CD4-positive, alpha-beta memory T cell (primary cell): ENCODE data around the gene C11orf21. TPM values are rescaled to one million over a fixed set of nuclear protein-coding genes. Genes with fewer than 3 reads are reported as not detected.

Experiments used
- CTCF ChIA-PET: fragments of 350-600 bp; sonication (Branson Sonifier 250); formaldehyde crosslinking; loops from one replicate; lab custom pipeline; 2021; ENCODE audit warnings: inconsistent platforms; ENCODE audit not compliant: partially characterized antibody; lab: Charles Lee
- POLR2A ChIA-PET: fragments of 350-600 bp; sonication (Branson Sonifier 250); formaldehyde crosslinking; loops from one replicate; lab custom pipeline; 2021; ENCODE audit not compliant: partially characterized antibody; lab: Charles Lee
- DNase-seq, 5 donors: peaks; one replicate each; pipeline versions ENCODE4 v3.0.0 to v3.0.0-alpha.2; 2020 to 2022; ENCODE audit warnings: mixed read lengths in 1 of 5
- H3K27ac ChIP-seq: one replicate; pipeline ENCODE4 v1.7.0; 2013; ENCODE audit warnings: low read depth, low read length
- H3K27me3 ChIP-seq: 2 replicates; pipeline ENCODE4 v1.7.0; 2013; ENCODE audit warnings: mild to moderate bottlenecking, low read length, moderate library complexity; ENCODE audit not compliant: insufficient read depth
- H3K36me3 ChIP-seq: 2 replicates; pipeline ENCODE4 v1.7.0; 2013; ENCODE audit warnings: mild to moderate bottlenecking, low read length, moderate library complexity; ENCODE audit not compliant: insufficient read depth
- H3K4me1 ChIP-seq: 2 replicates; pipeline ENCODE4 v1.7.0; 2013; ENCODE audit warnings: mild to moderate bottlenecking, low read length, moderate library complexity; ENCODE audit not compliant: insufficient read depth
- H3K4me3 ChIP-seq, 2 donors: one replicate each; pipeline ENCODE4 v1.7.0; 2013; ENCODE audit warnings: low read length in 2 of 2, mild to moderate bottlenecking in 1 of 2
- H3K9me3 ChIP-seq, 2 donors: one replicate each; pipeline ENCODE4 v1.7.0; 2013; ENCODE audit warnings: low read length in 2 of 2, control low read depth in 1 of 2; ENCODE audit not compliant: control insufficient read depth in 1 of 2
- H3K27ac Mint-ChIP-seq, 7 donors: one replicate each; pipeline ENCODE4 v1.8.0; 2020 to 2021; ENCODE audit warnings: mixed read lengths in 7 of 7, mild to moderate bottlenecking in 6 of 7, inconsistent platforms in 3 of 7, moderate library complexity in 3 of 7
- H3K27me3 Mint-ChIP-seq, 2 donors: one replicate each; pipeline ENCODE4 v1.8.0; 2020 to 2021; ENCODE audit warnings: mixed read lengths in 2 of 2
- H3K36me3 Mint-ChIP-seq, 2 donors: one replicate each; pipeline ENCODE4 v1.8.0; 2020 to 2021; ENCODE audit warnings: mixed read lengths in 2 of 2, inconsistent platforms in 1 of 2, mild to moderate bottlenecking in 1 of 2
- H3K4me1 Mint-ChIP-seq, 4 donors: one replicate each; pipeline ENCODE4 v1.8.0; 2020 to 2021; ENCODE audit warnings: mixed read lengths in 4 of 4, mild to moderate bottlenecking in 1 of 4
- H3K4me3 Mint-ChIP-seq, 8 donors: one replicate each; pipeline ENCODE4 v1.8.0; 2020 to 2021; ENCODE audit warnings: mixed read lengths in 8 of 8, mild to moderate bottlenecking in 7 of 8, moderate library complexity in 6 of 8, inconsistent platforms in 3 of 8
- H3K9me3 Mint-ChIP-seq, 8 donors: one replicate each; pipeline ENCODE4 v1.8.0; 2020 to 2021; ENCODE audit warnings: mixed read lengths in 8 of 8, mild to moderate bottlenecking in 5 of 8, inconsistent platforms in 3 of 8, moderate library complexity in 1 of 8
- intact Hi-C: fragments of 100-400 bp; cut with micrococcal nuclease; formaldehyde crosslinking; loops from one replicate; pipeline ENCODE4 v1.15.1; 2023
- polyA plus RNA-seq, 2 donors: library from polyadenylated mRNA; unstranded; fragments of 300-500 nt; fragmentation: Illumina TruSeq; gene quantifications; one replicate each; pipeline ENCODE4 v1.2.3, GENCODE V29; 2021
- total RNA-seq, 2 experiments: library from RNA; stranded (reverse); gene quantifications; one replicate each; pipeline ENCODE4 v1.2.3, GENCODE V29; 2021

Gene C11orf21
- total and polyA plus RNA-seq, 4 experiments from 2014 or later, result 9.4 to 65.6 (median 37.6) TPM

GRCh38 chr11:2308713-2309112 lies 7.0 kb upstream of the C11orf21 start:
- peaks cover 11 to 27% (median 20%) of the 10 kb centered on the region in 4 donors for H3K4me1 Mint-ChIP-seq
- Histone ChIP-seq H3K4me3 (no peak overlapping the region), H3K9me3 (no peaks in the 10 kb centered on the region), H3K36me3 (no peaks in the 10 kb centered on the region), H3K4me1 (peaks cover 41% of the 10 kb centered on the region), H3K27ac (no peak overlapping the region), H3K27me3 (no peaks in the 10 kb centered on the region)
- no peaks in the 10 kb centered on the region for H3K9me3 Mint-ChIP-seq
- intact Hi-C loops, result no loop called here
- POLR2A ChIA-PET, result interaction anchor here (1.0 kb wide), 1 partner anchor 91 kb away, joined by 4 read pairs; the partner anchor contains the start of gene TSSC4
- peaks cover 4 to 5% of the 10 kb centered on the region in 2 donors for H3K36me3 Mint-ChIP-seq
- H3K27me3 Mint-ChIP-seq, result no peaks in the 10 kb centered on the region
- DNase-seq, result peak in 1 of 5 donors; percentile 28
- no peak overlapping the region for H3K27ac Mint-ChIP-seq
- CTCF ChIA-PET, result interaction anchor here (2.9 to 8.6 kb wide), 2 partner anchors 111 kb away, joined by 15 to 262 read pairs; no protein-coding TSS in a partner anchor
- no peak overlapping the region for H3K4me3 Mint-ChIP-seq

- POLR2A ChIA-PET, result interaction anchor here (3.6 kb wide), 1 partner anchor 12 kb away, joined by 20 read pairs; no protein-coding TSS in a partner anchor
- intact Hi-C loops, result no loop called here
- H3K4me3 Mint-ChIP-seq, result peak overlapping the region in 2 of 8 donors; percentile 15 to 22
Observed at GRCh38 chr11:2307501-2308331, 6.0 kb upstream of the C11orf21 start.

GRCh38 chr11:2306877-2307500 lies 5.3 kb upstream of the C11orf21 start:
- H3K27ac Mint-ChIP-seq, result peak overlapping the region in 2 of 7 donors; percentile 13 to 76
- H3K4me1 ChIP-seq, result peaks cover 58% of the 10 kb centered on the region

More at GRCh38 chr11:2307501-2308331, 6.0 kb upstream of the C11orf21 start:
- H3K9me3 ChIP-seq, result no peaks in the 10 kb centered on the region
- DNase-seq, result peak in 1 of 5 donors; percentile 11
- CTCF ChIA-PET, result interaction anchor here (3.2 to 8.6 kb wide), 3 partner anchors 9 to 112 kb away, joined by 19 to 262 read pairs (median 30); partner anchors contain the start of gene TSSC4
- no peak overlapping the region for H3K4me3 ChIP-seq
- H3K27ac ChIP-seq, result no peak overlapping the region
- Mint-ChIP-seq H3K36me3 (peaks cover 4 to 5% of the 10 kb centered on the region in 2 donors), H3K27me3 (no peaks in the 10 kb centered on the region), H3K27ac (peak overlapping the region in 4 of 7 donors; percentile 13 to 64 (median 52)), H3K4me1 (peaks cover 13 to 37% (median 27%) of the 10 kb centered on the region in 4 donors), H3K9me3 (no peaks in the 10 kb centered on the region)
- H3K36me3 ChIP-seq, result no peaks in the 10 kb centered on the region
- H3K4me1 ChIP-seq, result peaks cover 51% of the 10 kb centered on the region
- no peaks in the 10 kb centered on the region for H3K27me3 ChIP-seq

GRCh38 chr11:2306452-2306823 lies 4.7 kb upstream of the C11orf21 start:
- H3K4me3 ChIP-seq, result peak overlapping the region in 1 of 2 donors; percentile 48
- Mint-ChIP-seq H3K4me3 (peak overlapping the region in 7 of 8 donors; percentile 77 to 91 (median 83)), H3K9me3 (no peaks in the 10 kb centered on the region), H3K36me3 (peaks cover 4 to 13% of the 10 kb centered on the region in 2 donors), H3K27me3 (no peaks in the 10 kb centered on the region), H3K4me1 (peaks cover 21 to 50% (median 34%) of the 10 kb centered on the region in 4 donors), H3K27ac (peak overlapping the region; percentile 73 to 96 (median 89))
- intact Hi-C loops, result no loop called here
- CTCF ChIA-PET, result interaction anchor here (0.8 to 8.6 kb wide), 18 partner anchors 10 to 581 kb away, joined by 3 to 262 read pairs (median 9); partner anchors contain the start of gene TSSC4
- H3K9me3 ChIP-seq, result no peaks in the 10 kb centered on the region
- DNase-seq, result no peak
- peak overlapping the region; percentile 52 for H3K27ac ChIP-seq
- peaks cover 63% of the 10 kb centered on the region for H3K4me1 ChIP-seq
- H3K27me3 ChIP-seq, result no peaks in the 10 kb centered on the region
- H3K36me3 ChIP-seq, result no peaks in the 10 kb centered on the region
- POLR2A ChIA-PET, result interaction anchor here (1.1 to 5.6 kb wide), 8 partner anchors 10 to 113 kb away, joined by 3 to 37 read pairs (median 14); partner anchors contain the start of genes CD81 and TSSC4

More at GRCh38 chr11:2306877-2307500, 5.3 kb upstream of the C11orf21 start:
- no peaks in the 10 kb centered on the region for H3K27me3 Mint-ChIP-seq
- Histone ChIP-seq H3K27ac (no peak overlapping the region), H3K4me3 (no peak overlapping the region), H3K27me3 (no peaks in the 10 kb centered on the region), H3K36me3 (no peaks in the 10 kb centered on the region), H3K9me3 (no peaks in the 10 kb centered on the region)
- H3K9me3 Mint-ChIP-seq, result no peaks in the 10 kb centered on the region
- ChIA-PET CTCF (interaction anchor here (2.3 to 8.6 kb wide), 4 partner anchors 10 to 120 kb away, joined by 8 to 262 read pairs (median 24); partner anchors contain the start of gene TSSC4), POLR2A (interaction anchor here (1.2 to 3.6 kb wide), 4 partner anchors 10 to 93 kb away, joined by 3 to 33 read pairs (median 12); partner anchors contain the start of gene TSSC4)
- peak in 1 of 5 donors; percentile 11 for DNase-seq
- H3K4me3 Mint-ChIP-seq, result no peak overlapping the region
- peaks cover 4 to 8% of the 10 kb centered on the region in 2 donors for H3K36me3 Mint-ChIP-seq
- intact Hi-C loops, result no loop called here
- H3K4me1 Mint-ChIP-seq, result peaks cover 16 to 44% (median 30%) of the 10 kb centered on the region in 4 donors

GRCh38 chr11:2305788-2306451 lies 4.2 kb upstream of the C11orf21 start:
- Mint-ChIP-seq H3K36me3 (peaks cover 4 to 14% of the 10 kb centered on the region in 2 donors), H3K4me3 (peak overlapping the region; percentile 63 to 91 (median 83)), H3K27me3 (no peaks in the 10 kb centered on the region), H3K4me1 (peaks cover 21 to 53% (median 36%) of the 10 kb centered on the region in 4 donors), H3K9me3 (no peaks in the 10 kb centered on the region), H3K27ac (peak overlapping the region; percentile 73 to 96 (median 89))
- Histone ChIP-seq H3K9me3 (no peaks in the 10 kb centered on the region), H3K27ac (peak overlapping the region; percentile 52), H3K36me3 (no peaks in the 10 kb centered on the region), H3K4me3 (peak overlapping the region; percentile 44 to 48), H3K27me3 (no peaks in the 10 kb centered on the region), H3K4me1 (peaks cover 69% of the 10 kb centered on the region)
- POLR2A ChIA-PET, result interaction anchor here (0.7 to 5.6 kb wide), 12 partner anchors 9 to 114 kb away, joined by 3 to 37 read pairs (median 6); partner anchors contain the start of genes CD81 and TSSC4
- intact Hi-C loops, result loop anchor here (1.0 to 2.0 kb wide), 3 partner anchors 94 to 225 kb away; partner anchors contain the start of gene TSSC4
- peak; percentile 24 to 43 (median 28) for DNase-seq
- CTCF ChIA-PET, result interaction anchor here (0.8 to 8.6 kb wide), 27 partner anchors 10 to 582 kb away, joined by 3 to 262 read pairs (median 5); partner anchors contain the start of gene TSSC4
